CD4-positive, CD25-positive, alpha-beta regulatory T cell (primary cell): ENCODE results near the gene SLC12A2. TPM values are rescaled to one million over a fixed set of nuclear protein-coding genes. Genes with fewer than 3 reads are reported as not detected.

Source experiments
- ATAC-seq, 2 donors: fragments of 150-1000 bp; cut with Tn5 transposase; one replicate each; pipeline ENCODE4 v1.10.0; 2021; ENCODE audit warnings: low read depth in 2 of 2, moderate number of reproducible peaks in 2 of 2, moderate library complexity in 1 of 2
- DNase-seq, 3 donors: peaks; one replicate each; pipeline versions ENCODE4 v3.0.0 to v3.0.0-alpha.2; 2012 to 2022; ENCODE audit warnings: mixed read lengths in 1 of 3
- H3K27ac ChIP-seq: one replicate; pipeline ENCODE4 v1.7.0; 2013; ENCODE audit warnings: mild to moderate bottlenecking, low read length; ENCODE audit not compliant: insufficient read depth, poor library complexity, severe bottlenecking
- H3K27me3 ChIP-seq: one replicate; pipeline ENCODE4 v1.7.0; 2013; ENCODE audit warnings: low read length; ENCODE audit not compliant: control insufficient read depth, insufficient read depth
- H3K36me3 ChIP-seq: one replicate; pipeline ENCODE4 v1.7.0; 2013; ENCODE audit warnings: mild to moderate bottlenecking, low read length, moderate library complexity; ENCODE audit not compliant: control insufficient read depth, insufficient read depth
- H3K4me1 ChIP-seq: 2 replicates; pipeline ENCODE4 v1.7.0; 2013; ENCODE audit warnings: mild to moderate bottlenecking, low read length; ENCODE audit not compliant: insufficient read depth, control insufficient read depth, poor library complexity, severe bottlenecking
- H3K4me3 ChIP-seq: one replicate; pipeline ENCODE4 v1.7.0; 2013; ENCODE audit warnings: low read depth, mild to moderate bottlenecking, low read length, moderate library complexity
- H3K9me3 ChIP-seq, 2 experiments: 1 replicate in 1 of 2; 2 replicates in 1 of 2; pipeline ENCODE4 v1.7.0; 2013; ENCODE audit warnings: low read length in 2 of 2, mild to moderate bottlenecking in 1 of 2, moderate library complexity in 1 of 2; ENCODE audit not compliant: control insufficient read depth in 2 of 2
- H3K27ac Mint-ChIP-seq, 3 donors: one replicate each; pipeline ENCODE4 v1.8.0; 2020 to 2022; ENCODE audit warnings: mild to moderate bottlenecking in 3 of 3, mixed read lengths in 3 of 3, moderate library complexity in 2 of 3
- H3K27me3 Mint-ChIP-seq: one replicate; pipeline ENCODE4 v1.8.0; 2022; ENCODE audit warnings: mild to moderate bottlenecking, mixed read lengths
- H3K36me3 Mint-ChIP-seq: one replicate; pipeline ENCODE4 v1.8.0; 2020; ENCODE audit warnings: mixed read lengths
- H3K4me1 Mint-ChIP-seq, 4 donors: one replicate each; pipeline ENCODE4 v1.8.0; 2020 to 2022; ENCODE audit warnings: mixed read lengths in 4 of 4, mild to moderate bottlenecking in 1 of 4
- H3K4me3 Mint-ChIP-seq, 4 donors: one replicate each; pipeline ENCODE4 v1.8.0; 2020 to 2022; ENCODE audit warnings: mild to moderate bottlenecking in 4 of 4, mixed read lengths in 4 of 4, moderate library complexity in 3 of 4
- H3K9me3 Mint-ChIP-seq, 7 donors: one replicate each; pipeline ENCODE4 v1.8.0; 2020 to 2022; ENCODE audit warnings: mixed read lengths in 7 of 7, mild to moderate bottlenecking in 3 of 7, moderate library complexity in 2 of 7
- polyA plus RNA-seq, 4 donors: library from polyadenylated mRNA; unstranded; fragments of 300-500 nt; fragmentation: Illumina TruSeq; gene quantifications; one replicate each; pipeline ENCODE4 v1.2.3, GENCODE V29; 2021
- total RNA-seq: library from RNA; stranded (reverse); gene quantifications from one replicate; pipeline ENCODE4 v1.2.3, GENCODE V29; 2022

The SLC12A2 gene
- total and polyA plus RNA-seq, 5 donors from 2014 or later: 3.3 to 16.8 (median 5.7) TPM

DNA sequence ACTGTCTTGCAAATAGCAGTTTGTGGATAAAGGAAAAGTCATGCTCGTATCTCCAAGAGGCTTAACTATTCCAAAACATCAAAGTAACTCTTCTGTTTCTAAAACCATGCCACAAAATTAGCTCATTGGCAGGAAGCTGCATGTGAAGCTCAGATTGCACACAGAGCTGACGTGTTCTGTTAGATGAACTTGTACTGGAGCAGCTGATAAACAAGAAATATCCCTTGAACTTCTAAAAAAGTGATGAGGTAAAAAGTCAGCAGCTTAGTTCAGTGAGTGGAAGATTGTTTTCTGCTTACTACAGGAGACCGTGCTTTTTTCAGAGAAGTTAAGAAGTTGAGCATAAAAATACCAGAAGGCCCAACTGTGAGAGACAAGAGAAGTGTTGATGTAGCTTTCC lies 113.2 kb downstream of the SLC12A2 start:
- peaks cover 0 to 1% (median 0%) of the 10 kb centered on the region in 7 donors for H3K9me3 Mint-ChIP-seq
- peaks cover 15 to 39% (median 16%) of the 10 kb centered on the region in 4 donors for H3K4me1 Mint-ChIP-seq
- Histone ChIP-seq H3K4me3 (no peak overlapping the region), H3K27me3 (peaks cover 2% of the 10 kb centered on the region), H3K4me1 (peaks cover 7% of the 10 kb centered on the region), H3K36me3 (no peaks in the 10 kb centered on the region), H3K27ac (no peak overlapping the region), H3K9me3 (no peaks in the 10 kb centered on the region)
- H3K27ac Mint-ChIP-seq: peak overlapping the region; percentile 35 to 85 (median 81)
- ATAC-seq (peak in 1 of 2 donors; percentile 36), DNase-seq (peak in 2 of 3 donors; percentile 18 to 44)
- H3K27me3 Mint-ChIP-seq: peaks cover 8% of the 10 kb centered on the region
- H3K4me3 Mint-ChIP-seq: peak overlapping the region in 1 of 4 donors; percentile 0
- no peaks in the 10 kb centered on the region for H3K36me3 Mint-ChIP-seq

DNA sequence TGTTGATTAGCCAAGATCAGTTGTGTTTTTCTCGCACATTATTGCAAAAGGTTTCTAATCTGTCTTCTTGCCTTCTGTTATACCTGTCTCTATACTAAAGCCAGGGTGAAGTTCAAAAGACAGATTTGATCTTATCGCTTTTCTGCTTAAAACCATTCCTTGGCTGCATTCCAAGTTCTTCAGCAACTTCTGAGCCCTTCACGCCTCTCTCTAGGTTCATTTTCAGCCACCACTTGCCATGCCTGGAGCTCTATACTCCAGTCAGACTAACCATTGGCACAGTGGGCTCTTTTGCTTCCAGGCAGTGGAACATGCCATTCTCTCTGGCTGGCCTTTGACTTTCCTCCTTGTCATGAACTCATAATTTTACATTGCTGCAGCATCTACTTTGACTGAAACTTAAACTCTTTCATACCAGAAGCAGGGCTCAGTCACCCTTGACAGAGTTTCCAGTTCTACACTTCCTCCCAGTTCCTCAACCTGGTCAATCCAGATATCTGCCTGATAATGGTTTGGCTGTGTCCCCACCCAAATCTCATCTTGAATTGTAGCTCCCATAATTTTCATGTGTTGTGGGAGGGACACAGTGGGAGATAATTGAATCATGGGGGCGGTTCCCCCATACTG lies 114.4 kb downstream of the SLC12A2 start:
- Mint-ChIP-seq H3K4me3 (no peak overlapping the region), H3K9me3 (peaks cover 0 to 1% (median 0%) of the 10 kb centered on the region in 7 donors), H3K27me3 (peaks cover 8% of the 10 kb centered on the region), H3K27ac (peak overlapping the region; percentile 81 to 85 (median 82)), H3K4me1 (peaks cover 16 to 39% (median 17%) of the 10 kb centered on the region in 4 donors), H3K36me3 (no peaks in the 10 kb centered on the region)
- Histone ChIP-seq H3K27me3 (peaks cover 2% of the 10 kb centered on the region), H3K4me1 (peaks cover 7% of the 10 kb centered on the region), H3K9me3 (no peaks in the 10 kb centered on the region), H3K27ac (no peak overlapping the region), H3K36me3 (no peaks in the 10 kb centered on the region), H3K4me3 (no peak overlapping the region)
- ATAC-seq (no peak), DNase-seq (peak in 2 of 3 donors; percentile 27 to 44)

DNA sequence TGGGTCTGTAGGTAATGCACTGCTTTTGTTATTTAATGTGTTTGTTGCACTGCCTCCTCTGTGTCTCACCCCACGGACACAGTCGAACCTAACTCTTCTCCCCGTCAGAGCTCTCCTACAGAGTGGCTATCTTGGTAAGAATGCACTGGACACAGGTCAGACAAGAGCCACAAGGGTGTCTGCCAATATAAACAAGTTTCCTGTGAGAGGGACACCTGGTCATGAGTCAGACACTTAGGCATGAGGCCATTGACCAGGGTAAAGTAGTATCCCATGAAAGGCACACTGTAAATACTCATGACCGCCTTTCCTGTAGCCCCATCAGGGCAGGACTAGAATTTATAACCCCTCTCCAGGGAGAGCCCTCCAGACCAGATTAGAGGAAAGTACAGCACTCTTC lies 115.5 kb downstream of the SLC12A2 start:
- H3K4me3 Mint-ChIP-seq: no peak overlapping the region
- ATAC-seq: no peak
- H3K9me3 Mint-ChIP-seq: peaks cover 0 to 1% (median 0%) of the 10 kb centered on the region in 7 donors
- no peak for DNase-seq
- H3K4me1 Mint-ChIP-seq: peaks cover 16 to 39% (median 17%) of the 10 kb centered on the region in 4 donors
- no peaks in the 10 kb centered on the region for H3K36me3 Mint-ChIP-seq
- peaks cover 11% of the 10 kb centered on the region for H3K27me3 Mint-ChIP-seq
- Histone ChIP-seq H3K4me1 (peaks cover 7% of the 10 kb centered on the region), H3K9me3 (no peaks in the 10 kb centered on the region), H3K36me3 (no peaks in the 10 kb centered on the region), H3K4me3 (no peak overlapping the region), H3K27me3 (peaks cover 2% of the 10 kb centered on the region), H3K27ac (no peak overlapping the region)
- peak overlapping the region in 2 of 3 donors; percentile 81 to 86 for H3K27ac Mint-ChIP-seq

DNA sequence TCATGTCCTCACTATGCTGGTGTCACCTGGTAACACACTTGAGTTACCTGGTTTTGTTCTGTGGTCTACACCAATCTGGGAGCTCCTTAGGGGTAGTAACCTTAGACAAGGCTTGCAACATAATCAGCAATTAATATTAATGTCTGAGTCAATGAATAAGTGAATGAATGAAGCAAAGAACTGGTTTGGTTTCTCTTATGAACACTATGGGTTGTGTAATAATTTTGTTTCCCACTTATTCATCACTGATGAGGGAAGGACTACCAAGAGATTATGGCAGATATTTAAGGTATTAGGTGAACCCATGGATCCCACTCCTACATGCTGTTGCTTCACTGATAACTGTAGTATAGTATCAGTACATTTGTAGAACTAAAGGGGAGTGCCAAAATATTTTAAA lies 116.0 kb downstream of the SLC12A2 start:
- no peak for DNase-seq
- H3K9me3 Mint-ChIP-seq: peaks cover 0 to 1% (median 0%) of the 10 kb centered on the region in 7 donors
- H3K27ac ChIP-seq: no peak overlapping the region
- no peaks in the 10 kb centered on the region for H3K36me3 Mint-ChIP-seq
- no peak for ATAC-seq
- H3K27me3 Mint-ChIP-seq: peaks cover 16% of the 10 kb centered on the region
- no peaks in the 10 kb centered on the region for H3K9me3 ChIP-seq
- peaks cover 16 to 39% (median 17%) of the 10 kb centered on the region in 4 donors for H3K4me1 Mint-ChIP-seq
- H3K27me3 ChIP-seq: peaks cover 2% of the 10 kb centered on the region
- H3K4me1 ChIP-seq: peaks cover 7% of the 10 kb centered on the region
- no peaks in the 10 kb centered on the region for H3K36me3 ChIP-seq
- H3K4me3 ChIP-seq: no peak overlapping the region
- H3K4me3 Mint-ChIP-seq: no peak overlapping the region
- H3K27ac Mint-ChIP-seq: no peak overlapping the region

DNA sequence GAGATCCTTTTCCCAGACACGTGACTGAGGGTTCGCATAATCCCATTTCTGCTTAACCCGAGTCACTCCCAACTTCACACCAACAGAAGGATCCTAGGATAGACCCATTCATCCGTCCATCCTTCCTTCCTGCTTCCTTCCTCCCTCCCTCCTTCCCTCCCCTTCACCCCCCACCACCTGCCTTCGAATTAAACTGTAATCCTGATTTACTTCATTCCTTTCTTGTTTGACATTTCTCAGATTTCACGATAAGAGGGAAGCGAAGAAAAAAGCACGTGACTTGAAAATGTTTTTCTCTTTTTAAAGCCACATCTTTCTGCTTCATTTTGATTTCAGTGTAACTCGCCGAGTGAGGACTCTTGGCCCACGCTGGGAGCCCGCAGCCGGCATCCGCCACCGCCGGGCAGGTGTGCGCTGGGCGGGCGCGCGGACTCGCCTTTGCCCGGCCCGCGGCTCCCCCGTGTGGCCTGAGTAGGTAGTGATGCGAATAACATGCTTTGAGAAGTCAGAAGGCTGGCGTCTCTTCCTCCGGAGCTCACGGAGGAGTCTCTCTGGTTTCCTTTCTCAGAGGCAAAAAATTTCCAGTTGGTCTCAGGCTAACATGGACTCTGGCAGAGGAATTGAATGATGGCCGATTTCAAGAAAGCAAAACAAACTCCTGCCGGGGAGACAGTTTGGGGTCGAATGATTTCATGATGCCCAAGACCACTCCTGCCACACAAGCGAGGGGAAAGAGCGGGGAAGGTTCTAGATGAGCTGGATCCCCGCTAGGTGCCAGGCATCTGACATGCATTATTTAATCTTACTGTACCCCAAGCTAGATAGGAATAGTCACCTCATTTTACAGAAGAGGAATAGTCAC lies 117.7 kb downstream of the SLC12A2 start:
- DNase-seq (peak; percentile 59 to 80 (median 77)), ATAC-seq (peak; percentile 93 to 97)
- Histone ChIP-seq H3K4me3 (peak overlapping the region; percentile 33), H3K27ac (no peak overlapping the region), H3K9me3 (no peaks in the 10 kb centered on the region), H3K36me3 (no peaks in the 10 kb centered on the region), H3K27me3 (peaks cover 5% of the 10 kb centered on the region), H3K4me1 (peaks cover 7% of the 10 kb centered on the region)
- H3K27ac Mint-ChIP-seq: peak overlapping the region in 2 of 3 donors; percentile 44 to 58
- H3K27me3 Mint-ChIP-seq: peaks cover 26% of the 10 kb centered on the region
- H3K36me3 Mint-ChIP-seq: no peaks in the 10 kb centered on the region
- peak overlapping the region in 2 of 4 donors; percentile 16 to 61 for H3K4me3 Mint-ChIP-seq
- H3K9me3 Mint-ChIP-seq: peaks cover 0 to 1% (median 0%) of the 10 kb centered on the region in 7 donors
- peaks cover 16 to 37% (median 17%) of the 10 kb centered on the region in 4 donors for H3K4me1 Mint-ChIP-seq

DNA sequence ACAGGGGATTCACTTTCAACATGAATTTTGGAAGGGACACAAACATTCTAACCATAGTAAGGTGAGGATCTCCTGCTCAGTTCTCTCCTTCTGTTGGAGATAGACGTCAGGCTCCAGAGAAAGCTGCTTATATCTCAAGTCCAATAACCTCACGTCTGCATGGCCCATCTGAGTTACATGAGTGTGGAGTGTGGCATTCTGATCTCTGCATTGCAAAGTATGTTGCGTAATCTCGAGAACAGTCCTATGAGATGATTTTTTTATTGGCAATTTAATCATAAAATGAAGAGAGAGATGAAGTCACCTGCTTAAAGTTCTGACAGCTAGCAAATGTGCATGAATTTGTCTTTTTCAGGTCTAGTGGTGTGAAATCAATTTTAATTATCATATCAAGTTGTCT lies 118.8 kb downstream of the SLC12A2 start:
- H3K27ac Mint-ChIP-seq: no peak overlapping the region
- peaks cover 7% of the 10 kb centered on the region for H3K4me1 ChIP-seq
- H3K4me1 Mint-ChIP-seq: peaks cover 6 to 27% (median 16%) of the 10 kb centered on the region in 4 donors
- peaks cover 5% of the 10 kb centered on the region for H3K27me3 ChIP-seq
- no peaks in the 10 kb centered on the region for H3K36me3 Mint-ChIP-seq
- no peak overlapping the region for H3K4me3 Mint-ChIP-seq
- no peak overlapping the region for H3K27ac ChIP-seq
- DNase-seq: no peak
- no peaks in the 10 kb centered on the region for H3K36me3 ChIP-seq
- H3K9me3 Mint-ChIP-seq: no peaks in the 10 kb centered on the region
- H3K4me3 ChIP-seq: no peak overlapping the region
- no peak for ATAC-seq
- H3K27me3 Mint-ChIP-seq: peaks cover 26% of the 10 kb centered on the region
- no peaks in the 10 kb centered on the region for H3K9me3 ChIP-seq

DNA sequence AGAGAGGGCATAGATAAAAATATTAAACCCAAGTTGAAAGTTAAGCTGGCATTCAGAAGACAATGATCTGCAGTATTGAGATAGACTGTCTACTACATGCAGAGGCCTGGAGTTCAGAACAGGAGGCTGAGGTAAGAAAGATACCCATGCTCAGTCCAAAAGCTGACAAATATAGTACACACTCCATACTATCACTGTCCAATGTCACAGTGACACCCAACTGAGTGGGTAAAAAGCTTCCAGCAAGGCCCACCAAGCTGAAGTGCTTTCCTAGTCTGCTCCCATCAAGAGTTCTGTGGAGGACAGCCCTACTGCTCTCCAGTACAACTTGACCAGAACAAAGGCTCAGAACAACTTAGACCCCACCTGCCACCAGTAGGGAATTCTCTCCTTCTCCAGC lies 124.9 kb downstream of the SLC12A2 start:
- no peak overlapping the region for H3K27ac ChIP-seq
- H3K9me3 ChIP-seq: no peaks in the 10 kb centered on the region
- H3K36me3 ChIP-seq: no peaks in the 10 kb centered on the region
- H3K27me3 Mint-ChIP-seq: peaks cover 27% of the 10 kb centered on the region
- H3K9me3 Mint-ChIP-seq: no peaks in the 10 kb centered on the region
- H3K4me1 Mint-ChIP-seq: peaks cover 0 to 2% (median 1%) of the 10 kb centered on the region in 4 donors
- peaks cover 5% of the 10 kb centered on the region for H3K27me3 ChIP-seq
- H3K4me3 ChIP-seq: no peak overlapping the region
- no peaks in the 10 kb centered on the region for H3K36me3 Mint-ChIP-seq
- no peak for ATAC-seq
- H3K27ac Mint-ChIP-seq: no peak overlapping the region
- H3K4me1 ChIP-seq: no peaks in the 10 kb centered on the region
- peak overlapping the region in 1 of 4 donors; percentile 35 for H3K4me3 Mint-ChIP-seq
- DNase-seq: no peak
